ENCODE data around the gene XPNPEP1.

GRCh38 chr10:109837384-109837783 lies 85.9 kb downstream of the XPNPEP1 start:
- TF ChIP-seq CTCF (IDR thresholded peaks at IDR 0.05) = no peak
- TF ChIP-seq POLR2A (IDR thresholded peaks at IDR 0.05) = no peak
